Upper lobe of left lung (tissue), 6 donors: Measurements from ENCODE around the gene FAM98A. TPM values are rescaled to one million over a fixed set of nuclear protein-coding genes. Genes with fewer than 3 reads are reported as not detected.

Source experiments
- ATAC-seq, 2 donors: fragments of 200-7000 bp; cut with Tn5 transposase; one replicate each; pipeline ENCODE4 v1.9.1; 2022; ENCODE audit warnings: mild to moderate bottlenecking in 2 of 2, moderate library complexity in 2 of 2; ENCODE audit not compliant: low FRiP score in 2 of 2
- DNase-seq, 2 donors: peaks; one replicate each; pipeline ENCODE4 v3.0.0-alpha.2; 2019 to 2020
- H3K27ac ChIP-seq, 4 donors: fragments of 200-600 bp; sonication (generic); one replicate each; pipeline ENCODE4 v1.5.1; 2016 to 2019
- H3K27me3 ChIP-seq, 4 donors: fragments of 200-600 bp; sonication (generic); one replicate each; pipeline ENCODE4 v1.5.1; 2017 to 2019
- H3K36me3 ChIP-seq, 4 donors: fragments of 200-600 bp; sonication (generic); one replicate each; pipeline ENCODE4 v1.5.1; 2016 to 2019
- H3K4me1 ChIP-seq, 4 donors: fragments of 200-600 bp; sonication (generic); one replicate each; pipeline ENCODE4 v1.5.1; 2018 to 2019
- H3K4me3 ChIP-seq, 4 donors: fragments of 200-600 bp; sonication (generic); one replicate each; pipeline ENCODE4 v1.5.1; 2017 to 2019; ENCODE audit warnings: mild to moderate bottlenecking in 2 of 4, moderate library complexity in 1 of 4
- H3K9me3 ChIP-seq, 4 donors: fragments of 200-600 bp; sonication (generic); one replicate each; pipeline ENCODE4 v1.5.1; 2018 to 2019
- EP300 ChIP-seq, 4 donors: sonication (generic); formaldehyde crosslinking; IDR thresholded peaks; one replicate each; pipeline ENCODE4 v1.5.1; 2017; ENCODE audit warnings: antibody characterized with exemption in 4 of 4, control low read depth in 2 of 4
- POLR2A ChIP-seq, 4 donors: fragments of 450-650 bp; IDR thresholded peaks; one replicate each; pipeline ENCODE4 v1.5.1; 2016 to 2017; ENCODE audit warnings: antibody characterized with exemption in 4 of 4, mild to moderate bottlenecking in 2 of 4
- POLR2AphosphoS5 ChIP-seq, 2 donors: sonication (generic); formaldehyde crosslinking; IDR thresholded peaks; one replicate each; pipeline ENCODE4 v1.5.1; 2017; ENCODE audit warnings: antibody characterized with exemption in 2 of 2
- WGBS, 2 donors: methylation state at CpG; one replicate each; pipeline ENCODE4 v1.1.5; 2017 to 2018; 5-methylcytosine and 5-hydroxymethylcytosine counted together
- total RNA-seq, 6 donors: library from RNA; depleted of rRNA in 4 of 6; stranded (reverse); fragments of >200 nt in 4 of 6; gene quantifications; one replicate each; pipeline versions ENCODE4 v1.1.0 to v1.2.1, GENCODE V29; 2016 to 2021
- TF ChIP-seq, protein P1 (sequence below), 6 experiments: fragments of 450-650 bp in 4 of 6; fragments of 200-600 bp in 2 of 6; sonication (generic) in 2 of 6; IDR thresholded peaks; one replicate each; pipeline ENCODE4 v1.5.1; 2016 to 2019; ENCODE audit warnings: antibody characterized with exemption in 6 of 6
- donor health status: DM: no; HTN: no; CAD: no; lungs with moderate emphysema.
- donor health status: DM: no; HTN: yes; CAD: no; lungs with severe emphysema.

The FAM98A gene
- total RNA-seq, 6 donors from 2014 or later = 9.0 to 66.3 (median 26.4) TPM

DNA sequence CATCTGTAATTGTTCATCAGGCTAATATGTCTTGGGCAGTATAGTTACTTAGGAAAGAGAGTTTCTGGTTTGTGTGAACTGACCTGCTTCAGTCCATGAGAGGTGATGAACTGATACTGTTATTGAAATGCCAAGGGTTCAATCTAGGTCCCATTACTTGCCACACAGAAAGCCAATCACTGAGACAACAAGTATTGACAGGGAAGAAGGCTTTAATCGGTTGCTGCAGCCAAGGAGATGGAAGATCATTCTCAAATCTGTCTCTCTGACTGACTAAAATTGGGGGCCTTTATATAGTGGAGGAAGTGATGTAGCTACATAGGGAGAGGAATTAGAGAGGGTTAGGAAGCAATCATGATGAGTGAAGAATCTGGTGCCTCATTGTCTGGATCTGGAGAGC, 19.9 kb upstream of the FAM98A start:
- Histone ChIP-seq H3K4me1 (no peaks in the 10 kb centered on the region), H3K9me3 (peaks cover 0 to 6% (median 2%) of the 10 kb centered on the region in 4 donors), H3K27ac (no peak overlapping the region), H3K4me3 (no peak overlapping the region), H3K27me3 (no peaks in the 10 kb centered on the region), H3K36me3 (no peaks in the 10 kb centered on the region)
- TF ChIP-seq POLR2AphosphoS5 (IDR thresholded peaks at IDR 0.05) (no peak), POLR2A (IDR thresholded peaks at IDR 0.05) (no peak), EP300 (IDR thresholded peaks at IDR 0.05) (no peak)
- TF ChIP-seq, protein P1, sequence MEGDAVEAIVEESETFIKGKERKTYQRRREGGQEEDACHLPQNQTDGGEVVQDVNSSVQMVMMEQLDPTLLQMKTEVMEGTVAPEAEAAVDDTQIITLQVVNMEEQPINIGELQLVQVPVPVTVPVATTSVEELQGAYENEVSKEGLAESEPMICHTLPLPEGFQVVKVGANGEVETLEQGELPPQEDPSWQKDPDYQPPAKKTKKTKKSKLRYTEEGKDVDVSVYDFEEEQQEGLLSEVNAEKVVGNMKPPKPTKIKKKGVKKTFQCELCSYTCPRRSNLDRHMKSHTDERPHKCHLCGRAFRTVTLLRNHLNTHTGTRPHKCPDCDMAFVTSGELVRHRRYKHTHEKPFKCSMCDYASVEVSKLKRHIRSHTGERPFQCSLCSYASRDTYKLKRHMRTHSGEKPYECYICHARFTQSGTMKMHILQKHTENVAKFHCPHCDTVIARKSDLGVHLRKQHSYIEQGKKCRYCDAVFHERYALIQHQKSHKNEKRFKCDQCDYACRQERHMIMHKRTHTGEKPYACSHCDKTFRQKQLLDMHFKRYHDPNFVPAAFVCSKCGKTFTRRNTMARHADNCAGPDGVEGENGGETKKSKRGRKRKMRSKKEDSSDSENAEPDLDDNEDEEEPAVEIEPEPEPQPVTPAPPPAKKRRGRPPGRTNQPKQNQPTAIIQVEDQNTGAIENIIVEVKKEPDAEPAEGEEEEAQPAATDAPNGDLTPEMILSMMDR (IDR thresholded peaks at IDR 0.05) = no peak
- DNase-seq (no peak), ATAC-seq (no peak)
- WGBS, 2 donors = 94 to 100% methylated on average over 1 of the region's 1 CpG

- DNase-seq (no peak), ATAC-seq (no peak)
- no peak for TF ChIP-seq POLR2A (IDR thresholded peaks at IDR 0.05)
- no peak for TF ChIP-seq EP300 (IDR thresholded peaks at IDR 0.05)
- TF ChIP-seq, protein P1 (IDR thresholded peaks at IDR 0.05) = no peak
- Histone ChIP-seq H3K27me3 (no peaks in the 10 kb centered on the region), H3K4me1 (no peaks in the 10 kb centered on the region), H3K9me3 (peaks cover 0 to 6% (median 2%) of the 10 kb centered on the region in 4 donors), H3K36me3 (no peaks in the 10 kb centered on the region), H3K27ac (no peak overlapping the region), H3K4me3 (no peak overlapping the region)
- WGBS, 2 donors = 94 to 100% methylated on average over 1 of the region's 1 CpG
Measured at GRCh38 chr2:33617989-33618388, 18.9 kb upstream of the FAM98A start.

DNA sequence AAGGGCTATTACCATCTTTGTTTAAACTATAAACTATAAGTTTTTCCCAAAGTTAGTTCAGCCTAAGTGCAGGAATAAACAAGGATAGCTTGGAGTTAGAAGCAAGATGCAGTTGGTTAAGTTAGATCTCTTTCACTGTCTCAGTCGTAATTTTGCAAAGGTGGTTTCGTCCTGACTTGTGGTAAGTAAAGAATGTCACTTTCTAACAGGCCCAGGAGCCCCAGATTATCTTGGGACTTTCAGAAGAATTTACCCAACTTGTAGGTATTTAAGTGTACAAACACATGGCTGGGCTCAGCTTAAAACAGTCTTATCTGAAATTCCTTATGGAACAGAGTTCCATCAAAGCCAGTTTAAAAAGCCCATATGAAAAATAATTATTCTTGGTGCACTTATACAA, 18.3 kb upstream of the FAM98A start:
- H3K4me1 ChIP-seq = no peaks in the 10 kb centered on the region
- ATAC-seq = no peak
- peaks cover 0 to 6% (median 2%) of the 10 kb centered on the region in 4 donors for H3K9me3 ChIP-seq
- H3K36me3 ChIP-seq = no peaks in the 10 kb centered on the region
- DNase-seq = no peak
- no peak for TF ChIP-seq POLR2A (IDR thresholded peaks at IDR 0.05)
- TF ChIP-seq, protein P1 (IDR thresholded peaks at IDR 0.05) = no peak
- TF ChIP-seq EP300 (IDR thresholded peaks at IDR 0.05) = no peak
- no peak for TF ChIP-seq POLR2AphosphoS5 (IDR thresholded peaks at IDR 0.05)
- H3K4me3 ChIP-seq = no peak overlapping the region
- no peaks in the 10 kb centered on the region for H3K27me3 ChIP-seq
- no peak overlapping the region for H3K27ac ChIP-seq
- 82 to 84% methylated on average over 2 of the region's 2 CpGs for WGBS, 2 donors

DNA sequence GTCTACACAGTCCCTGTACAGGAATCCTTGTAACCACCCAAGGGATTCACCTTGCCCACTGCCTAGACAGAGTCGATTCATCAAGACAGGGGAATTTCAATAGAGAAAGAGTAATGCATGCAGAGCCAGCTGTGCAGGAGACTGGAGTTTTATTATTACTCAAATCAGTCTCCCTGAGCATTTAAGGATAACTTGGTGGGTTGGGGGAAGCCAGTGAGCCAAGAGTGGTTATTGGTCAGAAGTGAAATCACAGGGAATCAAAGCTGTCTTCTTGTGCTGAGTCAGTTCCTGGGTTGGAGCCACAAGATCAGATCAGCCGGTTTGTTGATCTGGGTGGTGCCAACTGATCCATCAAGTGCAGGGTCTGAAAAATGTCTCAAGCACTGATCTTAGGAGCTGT, 17.8 kb upstream of the FAM98A start:
- no peak for TF ChIP-seq EP300 (IDR thresholded peaks at IDR 0.05)
- TF ChIP-seq POLR2AphosphoS5 (IDR thresholded peaks at IDR 0.05) = no peak
- TF ChIP-seq, protein P1 (IDR thresholded peaks at IDR 0.05) = no peak
- TF ChIP-seq POLR2A (IDR thresholded peaks at IDR 0.05) = no peak
- WGBS, 2 donors = 60 to 75% methylated on average over 2 of the region's 2 CpGs
- no peaks in the 10 kb centered on the region for H3K36me3 ChIP-seq
- no peak for DNase-seq
- no peak for ATAC-seq
- H3K4me3 ChIP-seq = no peak overlapping the region
- H3K4me1 ChIP-seq = no peaks in the 10 kb centered on the region
- H3K27ac ChIP-seq = no peak overlapping the region
- H3K27me3 ChIP-seq = no peaks in the 10 kb centered on the region
- H3K9me3 ChIP-seq = peaks cover 0 to 6% (median 2%) of the 10 kb centered on the region in 4 donors

DNA sequence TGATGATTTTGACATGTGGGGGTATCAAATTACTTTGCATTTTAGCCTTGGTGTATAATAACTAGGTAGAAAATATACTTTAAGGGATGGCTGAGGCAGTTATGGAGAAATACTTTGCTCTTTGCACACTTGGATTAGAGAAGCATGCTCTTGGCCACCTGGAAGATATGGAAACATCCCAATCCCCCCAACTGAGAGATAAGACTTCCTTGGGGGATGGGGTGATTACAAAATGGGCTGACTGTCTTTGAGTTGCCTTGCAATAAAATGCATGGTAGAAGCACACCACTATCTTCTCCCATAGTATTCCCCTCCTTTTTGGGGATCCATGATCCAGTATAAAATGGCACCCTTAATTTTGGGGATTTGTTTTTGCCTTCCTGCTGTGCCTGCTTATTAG, 15.1 kb upstream of the FAM98A start:
- Histone ChIP-seq H3K27ac (no peak overlapping the region), H3K27me3 (no peaks in the 10 kb centered on the region), H3K9me3 (peaks cover 0 to 6% (median 2%) of the 10 kb centered on the region in 4 donors), H3K4me1 (no peaks in the 10 kb centered on the region), H3K36me3 (no peaks in the 10 kb centered on the region), H3K4me3 (no peak overlapping the region)
- ATAC-seq (no peak), DNase-seq (no peak)
- TF ChIP-seq POLR2AphosphoS5 (IDR thresholded peaks at IDR 0.05) = no peak
- TF ChIP-seq, protein P1 (IDR thresholded peaks at IDR 0.05) = no peak
- TF ChIP-seq POLR2A (IDR thresholded peaks at IDR 0.05) = no peak
- TF ChIP-seq EP300 (IDR thresholded peaks at IDR 0.05) = no peak
